CD14-positive monocyte (primary cell): Measurements from ENCODE around the gene THEM4. TPM values are rescaled to one million over a fixed set of nuclear protein-coding genes. Genes with fewer than 3 reads are reported as not detected.

Experiments
- DNase-seq, 3 donors: peaks; one replicate each; pipeline ENCODE4 v3.0.0-alpha.2; 2011 to 2022
- H2AFZ ChIP-seq: 2 replicates; pipeline ENCODE4 v1.6.0; 2012; ENCODE audit warnings: mild to moderate bottlenecking, low read depth, low read length, inconsistent platforms; ENCODE audit not compliant: insufficient read depth, poor library complexity, severe bottlenecking
- H3K27ac ChIP-seq, 2 donors: 1 replicate in 1 of 2; 2 replicates in 1 of 2; pipeline ENCODE4 v1.5.1; 2012 to 2013; ENCODE audit warnings: low read length in 2 of 2, control low read depth in 1 of 2, inconsistent platforms in 1 of 2, low read depth in 1 of 2, mild to moderate bottlenecking in 1 of 2
- H3K27me3 ChIP-seq, 2 donors: one replicate each; pipeline versions ENCODE4 v1.6.0 to v1.6.1; 2011 to 2013; ENCODE audit warnings: low read length in 2 of 2; ENCODE audit not compliant: control insufficient read depth in 2 of 2, insufficient read depth in 2 of 2
- H3K36me3 ChIP-seq, 2 donors: replicated peaks in 1 of 2; 1 replicate in 1 of 2; 2 replicates in 1 of 2; pipeline versions ENCODE4 v1.5.1 to v1.6.1; 2012 to 2013; ENCODE audit warnings: low read length in 2 of 2, control low read depth in 1 of 2, inconsistent platforms in 1 of 2, mild to moderate bottlenecking in 1 of 2; ENCODE audit not compliant: insufficient read depth in 2 of 2, control insufficient read depth in 1 of 2
- H3K4me1 ChIP-seq, 2 donors: 1 replicate in 1 of 2; 2 replicates in 1 of 2; pipeline versions ENCODE4 v1.5.1 to v1.6.1; 2012 to 2013; ENCODE audit warnings: low read length in 2 of 2, control low read depth in 1 of 2, inconsistent platforms in 1 of 2, mild to moderate bottlenecking in 1 of 2, moderate library complexity in 1 of 2; ENCODE audit not compliant: insufficient read depth in 2 of 2, control insufficient read depth in 1 of 2
- H3K4me2 ChIP-seq: replicated peaks from 2 replicates; pipeline ENCODE3; 2012; ENCODE audit warnings: low read length, moderate library complexity, mild to moderate bottlenecking; ENCODE audit not compliant: poor library complexity, severe bottlenecking; ENCODE audit errors: extremely low read depth
- H3K4me3 ChIP-seq, 3 experiments: fragments of 200-600 bp in 1 of 3; sonication (generic) in 1 of 3; replicated peaks in 1 of 3; 1 replicate in 2 of 3; 2 replicates in 1 of 3; pipeline ENCODE4 v1.5.1; 2011 to 2013; ENCODE audit warnings: low read length in 3 of 3, mild to moderate bottlenecking in 3 of 3, control low read depth in 2 of 3, low read depth in 2 of 3, inconsistent platforms in 1 of 3, moderate library complexity in 1 of 3
- H3K79me2 ChIP-seq: 2 replicates; pipeline ENCODE4 v1.6.0; 2012; ENCODE audit warnings: mild to moderate bottlenecking, control low read depth, inconsistent platforms, low read length, moderate library complexity; ENCODE audit not compliant: insufficient read depth
- H3K9ac ChIP-seq: 2 replicates; pipeline ENCODE4 v1.6.0; 2017; ENCODE audit warnings: low read length, mild to moderate bottlenecking; ENCODE audit not compliant: insufficient read depth, poor library complexity, severe bottlenecking
- H3K9me3 ChIP-seq, 2 donors: replicated peaks in 1 of 2; 1 replicate in 1 of 2; 2 replicates in 1 of 2; pipeline versions ENCODE4 v1.5.1 to v1.6.1; 2012 to 2013; ENCODE audit warnings: low read length in 2 of 2, control low read depth in 1 of 2; ENCODE audit not compliant: control insufficient read depth in 1 of 2, insufficient read depth in 1 of 2
- H4K20me1 ChIP-seq: 2 replicates; pipeline ENCODE4 v1.6.0; 2012; ENCODE audit warnings: mild to moderate bottlenecking, low read length, control low read depth, moderate library complexity; ENCODE audit not compliant: insufficient read depth
- H3K27ac Mint-ChIP-seq, 7 donors: one replicate each; pipeline ENCODE4 v1.8.0; 2020; ENCODE audit warnings: mild to moderate bottlenecking in 7 of 7, mixed read lengths in 7 of 7, moderate library complexity in 6 of 7, inconsistent platforms in 2 of 7
- H3K27me3 Mint-ChIP-seq, 3 donors: one replicate each; pipeline ENCODE4 v1.8.0; 2021 to 2022; ENCODE audit warnings: low read depth in 3 of 3, mild to moderate bottlenecking in 3 of 3, mixed read lengths in 3 of 3, moderate library complexity in 3 of 3, inconsistent platforms in 1 of 3
- H3K36me3 Mint-ChIP-seq, 2 donors: one replicate each; pipeline ENCODE4 v1.8.0; 2020; ENCODE audit warnings: mixed read lengths in 2 of 2, inconsistent platforms in 1 of 2, mild to moderate bottlenecking in 1 of 2
- H3K4me1 Mint-ChIP-seq: one replicate; pipeline ENCODE4 v1.8.0; 2020; ENCODE audit warnings: mild to moderate bottlenecking, mixed read lengths
- H3K4me3 Mint-ChIP-seq, 2 donors: one replicate each; pipeline ENCODE4 v1.8.0; 2020; ENCODE audit warnings: mild to moderate bottlenecking in 2 of 2, mixed read lengths in 2 of 2, moderate library complexity in 1 of 2
- H3K9me3 Mint-ChIP-seq, 7 donors: one replicate each; pipeline ENCODE4 v1.8.0; 2020 to 2022; ENCODE audit warnings: mixed read lengths in 7 of 7, mild to moderate bottlenecking in 6 of 7, moderate library complexity in 6 of 7, inconsistent platforms in 2 of 7
- WGBS: methylation state at CpG from one replicate; pipeline ENCODE4 v1.1.5; 2013; ENCODE audit warnings: missing lambda C conversion rate; ENCODE audit not compliant: insufficient coverage; 5-methylcytosine and 5-hydroxymethylcytosine counted together
- intact Hi-C, 2 donors: fragments of 100-400 bp; cut with micrococcal nuclease; formaldehyde crosslinking; loops; one replicate each; pipeline versions ENCODE4 v1.15.0 to v1.15.1; 2023
- polyA plus RNA-seq, 3 donors: library from polyadenylated mRNA; depleted of rRNA in 1 of 3; unstranded in 2 of 3; stranded (reverse) in 1 of 3; fragments of 300-500 nt in 2 of 3; fragments of >200 nt in 1 of 3; fragmentation: Illumina TruSeq in 2 of 3; gene quantifications; 1 replicate in 2 of 3; 2 replicates in 1 of 3; pipeline ENCODE4 v1.2.3, GENCODE V29; 2012 to 2021
- TF ChIP-seq, protein P1 (sequence below): fragments of 200-600 bp; IDR thresholded peaks from one replicate; pipeline ENCODE4 v1.8.0; 2022; ENCODE audit warnings: antibody characterized with exemption, mild to moderate bottlenecking

The THEM4 gene
- polyA plus RNA-seq, 3 donors: 3.7 to 6.0 (median 4.6) TPM

DNA sequence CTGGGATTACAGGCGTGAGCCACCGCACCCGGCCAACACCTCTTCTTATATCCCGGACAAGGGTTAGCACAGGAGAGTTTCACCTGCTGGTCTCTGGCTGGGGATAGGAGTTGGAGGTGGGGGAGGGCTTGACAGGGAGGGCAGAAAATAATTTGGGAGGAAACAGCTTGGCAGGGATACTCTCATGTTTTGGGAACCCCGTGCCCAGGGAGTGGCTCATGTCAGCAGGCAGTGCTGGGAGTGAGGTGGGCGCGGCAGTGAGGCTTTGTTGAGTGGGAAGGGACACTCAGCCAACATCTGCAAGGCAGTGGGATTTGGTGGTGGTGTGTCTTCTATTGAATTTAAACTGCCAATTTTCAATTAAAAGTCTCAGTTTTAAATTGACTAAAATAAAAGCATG is 54.7 kb downstream of the THEM4 start:
- no peak overlapping the region for H3K4me2 ChIP-seq
- DNase-seq: no peak
- intact Hi-C loops: no loop called here
- 98% methylated on average over 7 of the region's 7 CpGs for WGBS
- peaks cover 40% of the 10 kb centered on the region for H3K4me1 Mint-ChIP-seq
- no peak overlapping the region for H3K27ac ChIP-seq
- no peak overlapping the region for H3K4me3 Mint-ChIP-seq
- peak overlapping the region in 1 of 7 donors; percentile 66 for H3K27ac Mint-ChIP-seq
- no peaks in the 10 kb centered on the region for H3K36me3 Mint-ChIP-seq
- peaks cover 2 to 12% (median 9%) of the 10 kb centered on the region in 3 donors for H3K27me3 Mint-ChIP-seq
- H3K9ac ChIP-seq: no peak overlapping the region
- TF ChIP-seq, protein P1, sequence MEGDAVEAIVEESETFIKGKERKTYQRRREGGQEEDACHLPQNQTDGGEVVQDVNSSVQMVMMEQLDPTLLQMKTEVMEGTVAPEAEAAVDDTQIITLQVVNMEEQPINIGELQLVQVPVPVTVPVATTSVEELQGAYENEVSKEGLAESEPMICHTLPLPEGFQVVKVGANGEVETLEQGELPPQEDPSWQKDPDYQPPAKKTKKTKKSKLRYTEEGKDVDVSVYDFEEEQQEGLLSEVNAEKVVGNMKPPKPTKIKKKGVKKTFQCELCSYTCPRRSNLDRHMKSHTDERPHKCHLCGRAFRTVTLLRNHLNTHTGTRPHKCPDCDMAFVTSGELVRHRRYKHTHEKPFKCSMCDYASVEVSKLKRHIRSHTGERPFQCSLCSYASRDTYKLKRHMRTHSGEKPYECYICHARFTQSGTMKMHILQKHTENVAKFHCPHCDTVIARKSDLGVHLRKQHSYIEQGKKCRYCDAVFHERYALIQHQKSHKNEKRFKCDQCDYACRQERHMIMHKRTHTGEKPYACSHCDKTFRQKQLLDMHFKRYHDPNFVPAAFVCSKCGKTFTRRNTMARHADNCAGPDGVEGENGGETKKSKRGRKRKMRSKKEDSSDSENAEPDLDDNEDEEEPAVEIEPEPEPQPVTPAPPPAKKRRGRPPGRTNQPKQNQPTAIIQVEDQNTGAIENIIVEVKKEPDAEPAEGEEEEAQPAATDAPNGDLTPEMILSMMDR: no peak
- no peaks in the 10 kb centered on the region for H3K9me3 ChIP-seq
- no peaks in the 10 kb centered on the region for H3K79me2 ChIP-seq
- H4K20me1 ChIP-seq: no peaks in the 10 kb centered on the region
- peaks cover 31 to 35% of the 10 kb centered on the region in 2 donors for H3K4me1 ChIP-seq
- H3K27me3 ChIP-seq: peaks cover 0 to 8% of the 10 kb centered on the region in 2 donors
- no peak overlapping the region for H2AFZ ChIP-seq
- no peaks in the 10 kb centered on the region for H3K36me3 ChIP-seq
- H3K9me3 Mint-ChIP-seq: peaks cover 0 to 8% (median 1%) of the 10 kb centered on the region in 7 donors
- no peak overlapping the region for H3K4me3 ChIP-seq

- Mint-ChIP-seq H3K9me3 (peaks cover 0 to 8% (median 0%) of the 10 kb centered on the region in 7 donors), H3K36me3 (no peaks in the 10 kb centered on the region), H3K4me3 (no peak within 1 kb of the TSS), H3K27ac (peak within 1 kb of the TSS in 1 of 7 donors; percentile 66), H3K27me3 (peaks cover 13 to 23% (median 14%) of the 10 kb centered on the region in 3 donors), H3K4me1 (peaks cover 34% of the 10 kb centered on the region)
- Histone ChIP-seq H3K27me3 (peaks cover 3 to 19% of the 10 kb centered on the region in 2 donors), H3K9me3 (no peaks in the 10 kb centered on the region), H4K20me1 (no peaks in the 10 kb centered on the region), H3K4me2 (no peak within 1 kb of the TSS), H3K36me3 (no peaks in the 10 kb centered on the region), H3K27ac (no peak within 1 kb of the TSS), H2AFZ (no peak within 1 kb of the TSS), H3K4me1 (peaks cover 24 to 28% of the 10 kb centered on the region in 2 donors), H3K79me2 (no peaks in the 10 kb centered on the region), H3K9ac (no peak within 1 kb of the TSS), H3K4me3 (no peak within 1 kb of the TSS)
- TF ChIP-seq, protein P1: no peak
- intact Hi-C loops: no loop called here
- DNase-seq: no peak
- 67% methylated on average over 4 of the region's 5 CpGs for WGBS
Measured at GRCh38 chr1:151853411-151853943, 55.8 kb downstream of the THEM4 start, which contains the start of gene THEM5. Gene THEM5 (minus strand): TSS chr1:151853712. CDS start chr1:151853565, 147 bp downstream.
